HG03025 (cell line): ENCODE results near the gene ASB8.

ENCODE experiments used
- ATAC-seq: cut with Tn5 transposase; IDR thresholded peaks from one replicate; pipeline ENCODE4 v1.9.1; 2021; ENCODE audit warnings: mild to moderate bottlenecking, moderate library complexity; ENCODE audit not compliant: unreplicated experiment, low FRiP score

ASB8 gene, protein sequence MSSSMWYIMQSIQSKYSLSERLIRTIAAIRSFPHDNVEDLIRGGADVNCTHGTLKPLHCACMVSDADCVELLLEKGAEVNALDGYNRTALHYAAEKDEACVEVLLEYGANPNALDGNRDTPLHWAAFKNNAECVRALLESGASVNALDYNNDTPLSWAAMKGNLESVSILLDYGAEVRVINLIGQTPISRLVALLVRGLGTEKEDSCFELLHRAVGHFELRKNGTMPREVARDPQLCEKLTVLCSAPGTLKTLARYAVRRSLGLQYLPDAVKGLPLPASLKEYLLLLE

GRCh38 chr12:48157018-48157888 is at the start of gene ASB8:
Gene ASB8 (minus strand): TSS chr12:48157515. CDS start chr12:48153496, 4,019 bp downstream.
- peak; percentile 84 for ATAC-seq

- ATAC-seq: no peak
Observed at GRCh38 chr12:48203192-48203591, 45.9 kb upstream of the ASB8 start, which contains the start of gene OR10AD1. Gene OR10AD1 (minus strand): TSS chr12:48203292. CDS start chr12:48203292, 0 bp downstream.

DNA sequence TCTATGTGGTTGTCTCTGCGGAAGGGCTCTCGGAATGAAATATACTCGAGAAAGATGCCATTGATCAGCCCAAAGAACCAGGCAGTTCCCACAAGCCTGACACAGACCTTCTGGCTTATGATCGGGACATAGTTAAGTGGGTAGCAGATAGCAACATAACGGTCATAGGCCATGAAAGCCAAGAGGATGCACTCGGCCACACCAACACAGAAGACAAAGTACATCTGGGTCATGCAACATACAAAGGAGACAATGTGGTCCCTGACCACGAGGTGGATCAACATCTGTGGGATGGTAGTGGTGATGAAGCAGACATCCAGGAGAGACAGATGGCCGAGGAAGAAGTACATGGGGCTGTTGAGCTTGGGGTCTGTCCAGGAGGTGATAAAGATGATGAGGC is 45.5 kb upstream of the ASB8 start:
- no peak for ATAC-seq

DNA sequence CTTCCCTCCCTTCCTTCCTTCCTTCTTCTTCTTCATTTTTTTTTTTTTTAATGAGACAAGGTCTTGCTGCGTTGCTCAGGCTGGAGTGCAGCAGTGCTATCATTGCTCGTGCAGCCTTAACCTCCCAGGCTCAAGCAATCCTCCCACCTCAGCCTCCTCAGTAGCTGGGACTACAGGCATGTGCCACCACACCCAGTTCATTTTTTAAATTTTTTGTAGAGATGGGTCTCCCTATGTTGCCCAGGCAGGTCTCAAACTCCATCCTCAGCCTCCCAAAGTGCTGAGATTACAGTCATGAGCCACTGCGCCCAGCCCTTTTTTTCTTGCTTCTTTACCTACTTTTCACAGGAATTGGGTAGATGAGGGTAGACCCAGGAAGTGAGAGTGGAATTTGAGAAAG is 44.2 kb upstream of the ASB8 start:
- no peak for ATAC-seq

DNA sequence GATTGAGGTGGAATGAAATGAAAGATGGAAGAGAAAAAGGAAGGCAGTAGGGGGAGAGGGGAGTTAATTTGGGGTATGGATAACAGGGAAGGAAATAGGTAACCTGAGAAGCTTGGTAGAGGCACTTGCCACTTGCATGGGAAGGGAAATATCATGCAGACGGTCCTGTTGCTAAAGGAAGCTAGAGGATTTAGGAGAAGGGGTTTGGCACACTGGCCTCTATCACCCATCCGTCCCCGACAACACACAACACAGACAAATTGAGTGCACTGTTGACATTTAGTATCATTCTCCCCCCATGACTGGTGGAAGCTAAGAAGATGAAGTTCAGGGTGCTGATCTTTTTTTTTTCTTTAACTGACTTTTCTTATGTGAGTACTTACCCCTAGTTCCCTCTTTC is 43.8 kb upstream of the ASB8 start:
- no peak for ATAC-seq

DNA sequence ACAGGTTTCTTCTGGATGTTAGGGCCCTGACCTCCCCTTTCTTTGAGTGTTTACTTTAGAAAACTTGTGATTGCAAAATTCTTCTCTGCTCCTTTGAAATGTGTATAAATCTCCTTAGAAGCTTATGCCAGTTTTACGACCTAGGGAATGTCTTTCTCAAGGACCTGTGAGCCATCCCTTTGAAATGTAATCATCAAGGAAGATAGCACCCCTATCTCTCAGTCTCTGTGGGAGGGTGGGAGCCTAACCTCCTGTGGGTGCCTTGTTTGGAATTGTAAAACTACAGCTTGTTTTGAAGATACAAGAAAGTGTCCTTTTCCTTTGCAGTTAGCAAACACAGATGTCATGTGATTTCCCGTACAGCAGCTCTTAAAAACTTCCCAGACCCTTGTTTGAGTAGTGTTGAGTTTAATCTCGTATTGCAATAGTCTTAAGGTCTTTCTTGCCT is 42.5 kb upstream of the ASB8 start:
- ATAC-seq: no peak

- ATAC-seq: no peak
Observed at GRCh38 chr12:48198985-48199384, 41.7 kb upstream of the ASB8 start.

DNA sequence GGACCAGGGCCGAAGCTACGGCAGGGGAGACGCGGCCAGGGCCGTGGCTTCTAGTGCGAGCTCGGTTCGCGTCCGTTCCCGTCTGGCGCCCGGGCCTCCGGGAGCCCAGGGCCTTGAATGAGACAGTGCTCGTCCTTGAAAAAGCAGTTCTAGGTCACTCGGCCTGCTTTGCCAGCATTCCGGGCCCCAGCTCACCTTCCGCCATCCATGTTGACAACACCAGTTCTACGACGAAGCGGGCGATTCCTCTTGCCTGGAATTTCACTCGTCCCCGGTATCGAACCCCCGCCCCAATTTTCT is 41.3 kb upstream of the ASB8 start:
- peak; percentile 15 for ATAC-seq

DNA sequence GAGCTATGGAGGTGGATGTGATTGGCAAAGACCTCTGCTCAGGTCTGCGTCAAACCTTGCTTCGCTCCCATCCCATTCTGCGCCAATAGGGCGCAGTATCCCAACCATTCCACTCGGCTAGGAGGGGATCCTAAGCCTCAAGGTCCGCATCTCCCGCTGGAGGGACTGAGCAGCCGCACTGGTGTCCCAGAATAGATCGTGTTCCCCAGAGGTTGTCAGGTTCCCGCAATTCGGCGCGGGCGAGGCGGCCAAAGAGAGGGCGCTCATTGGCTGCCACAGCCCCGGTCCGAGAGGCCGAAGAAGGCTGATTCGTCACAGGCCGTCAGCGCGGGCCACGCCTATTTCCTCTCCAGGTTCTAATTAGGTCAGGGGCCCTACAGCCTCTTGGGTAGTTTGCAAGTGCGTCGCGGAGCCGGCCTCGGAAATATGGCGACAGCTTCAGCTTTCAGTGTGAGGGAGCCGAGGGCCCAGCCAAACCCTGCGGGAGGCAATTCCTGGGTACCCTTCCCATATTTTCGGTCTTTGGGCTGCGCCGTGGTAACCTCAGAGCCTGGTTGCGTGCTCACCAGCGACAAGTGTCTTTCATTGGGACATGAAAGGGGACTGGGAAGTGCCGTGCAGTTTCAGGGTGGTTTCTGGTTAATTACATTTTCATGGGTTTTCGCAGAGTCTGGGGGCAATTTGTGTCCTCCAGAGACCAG is 40.8 kb upstream of the ASB8 start:
- peak; percentile 99 for ATAC-seq

GRCh38 chr12:48197549-48197970 is 40.2 kb upstream of the ASB8 start:
- ATAC-seq: peak; percentile 13

- no peak for ATAC-seq
Observed at GRCh38 chr12:48194799-48195201, 37.5 kb upstream of the ASB8 start.

DNA sequence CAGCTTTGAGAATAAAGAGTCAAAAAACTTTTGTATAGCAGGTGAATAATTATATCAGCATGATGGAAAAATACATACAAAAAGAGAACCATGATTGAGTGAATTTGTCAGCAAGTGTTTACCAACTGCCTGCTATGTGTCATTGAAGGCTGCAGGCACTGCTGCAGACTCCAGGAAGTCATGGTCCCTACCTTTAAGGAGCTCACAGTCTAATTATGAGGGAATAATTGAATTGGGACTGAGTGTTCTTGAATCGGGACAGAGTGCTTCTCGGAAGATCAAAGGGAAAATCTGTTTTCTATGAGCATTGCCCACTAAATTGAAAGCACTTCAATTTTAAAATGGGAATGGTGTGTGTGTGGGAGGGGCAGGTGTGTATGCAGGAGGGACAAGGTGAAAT is 36.3 kb upstream of the ASB8 start:
- ATAC-seq: no peak

DNA sequence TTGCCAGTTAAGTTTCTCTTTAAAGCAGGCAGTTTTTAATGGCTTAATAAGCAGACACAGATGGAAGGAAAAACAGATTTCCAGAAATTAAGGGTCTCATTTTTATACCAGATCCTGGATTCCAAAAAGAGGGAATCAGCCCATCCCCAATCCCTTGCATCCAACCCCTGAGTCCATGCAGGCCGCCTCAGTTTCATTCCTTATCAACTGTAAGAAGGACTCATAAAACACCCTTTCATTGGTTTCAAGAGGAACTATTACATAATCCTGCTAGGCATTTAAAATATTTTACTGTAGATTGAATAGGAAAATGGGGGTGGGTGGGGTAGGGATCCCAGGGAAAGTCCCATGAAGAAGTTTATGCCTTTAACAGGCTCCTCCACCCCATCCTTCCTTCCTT is 35.5 kb upstream of the ASB8 start:
- ATAC-seq: no peak

- no peak for ATAC-seq
Observed at GRCh38 chr12:48191096-48191495, 33.8 kb upstream of the ASB8 start.

DNA sequence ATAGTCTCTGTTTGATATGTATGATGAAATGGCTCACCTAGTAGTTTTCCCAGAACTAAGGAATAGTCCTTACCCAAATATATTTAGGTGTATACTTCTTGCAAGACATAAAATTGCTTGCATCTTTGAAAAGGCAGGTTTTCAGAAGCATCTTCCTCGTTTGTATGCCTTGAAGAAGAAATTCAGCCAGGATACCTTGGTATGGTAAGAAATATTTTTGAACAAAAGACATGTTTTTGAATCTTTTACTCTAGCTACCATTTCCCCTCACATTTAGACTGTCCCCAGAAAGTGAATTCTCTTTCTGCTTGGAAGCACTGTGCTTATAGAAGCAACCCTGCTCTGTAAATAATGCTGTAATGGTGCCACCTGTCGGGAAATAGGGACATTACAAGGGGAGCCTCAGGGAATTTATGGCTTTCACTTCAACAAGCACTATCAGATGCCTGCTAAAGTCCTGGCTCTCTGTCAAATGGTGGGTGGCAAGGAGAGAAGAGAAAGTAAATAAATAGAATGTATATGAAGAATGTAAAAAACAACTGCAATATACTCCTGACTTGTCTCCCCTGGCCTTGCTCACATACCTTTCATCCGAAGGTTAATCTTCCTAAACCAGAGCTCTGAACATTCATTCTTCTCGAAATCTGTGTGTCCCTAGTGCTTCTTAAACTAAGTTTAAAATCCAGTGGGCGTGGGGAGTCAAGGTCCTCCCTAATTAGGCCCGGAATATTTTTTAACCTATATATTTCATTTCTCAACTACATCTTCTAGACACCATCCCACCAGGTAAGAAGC is 32.2 kb upstream of the ASB8 start:
- no peak for ATAC-seq

GRCh38 chr12:48187916-48188695 is 30.8 kb upstream of the ASB8 start:
- ATAC-seq: no peak

GRCh38 chr12:48185181-48185919 is 28.0 kb upstream of the ASB8 start:
- no peak for ATAC-seq

DNA sequence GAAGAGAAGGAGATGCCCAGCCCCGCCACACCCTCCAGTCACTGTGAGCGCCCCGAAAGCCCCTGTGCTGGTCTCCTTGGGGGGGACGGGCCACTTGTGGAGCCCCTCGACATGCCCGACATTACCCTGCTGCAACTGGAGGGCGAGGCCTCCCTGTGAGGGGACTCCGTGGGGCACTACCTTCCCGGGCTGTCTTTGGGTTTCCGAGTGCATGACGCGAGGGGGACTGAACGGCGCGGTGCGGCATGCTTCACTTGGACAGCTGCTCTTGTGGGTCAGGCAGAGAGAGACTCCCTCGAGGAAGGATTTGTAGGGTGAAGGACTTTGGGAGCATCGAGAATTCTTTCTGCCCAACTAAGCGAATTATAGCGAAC is 27.2 kb upstream of the ASB8 start:
- ATAC-seq: no peak
